CD4-positive, CD25-positive, alpha-beta regulatory T cell (primary cell): ENCODE results near the gene THY1. TPM values are rescaled to one million over a fixed set of nuclear protein-coding genes. Genes with fewer than 3 reads are reported as not detected.
A peak's percentile ranks its signal among the peaks of the same experiment; 100 is the strongest.

Experiments used
- ATAC-seq, 2 donors: fragments of 150-1000 bp; cut with Tn5 transposase; one replicate each; pipeline ENCODE4 v1.10.0; 2021; ENCODE audit warnings: low read depth in 2 of 2, moderate number of reproducible peaks in 2 of 2, moderate library complexity in 1 of 2
- DNase-seq, 3 donors: peaks; one replicate each; pipeline versions ENCODE4 v3.0.0 to v3.0.0-alpha.2; 2012 to 2022; ENCODE audit warnings: mixed read lengths in 1 of 3
- H3K27ac ChIP-seq: one replicate; pipeline ENCODE4 v1.7.0; 2013; ENCODE audit warnings: mild to moderate bottlenecking, low read length; ENCODE audit not compliant: insufficient read depth, poor library complexity, severe bottlenecking
- H3K27me3 ChIP-seq: one replicate; pipeline ENCODE4 v1.7.0; 2013; ENCODE audit warnings: low read length; ENCODE audit not compliant: control insufficient read depth, insufficient read depth
- H3K36me3 ChIP-seq: one replicate; pipeline ENCODE4 v1.7.0; 2013; ENCODE audit warnings: mild to moderate bottlenecking, low read length, moderate library complexity; ENCODE audit not compliant: control insufficient read depth, insufficient read depth
- H3K4me1 ChIP-seq: 2 replicates; pipeline ENCODE4 v1.7.0; 2013; ENCODE audit warnings: mild to moderate bottlenecking, low read length; ENCODE audit not compliant: insufficient read depth, control insufficient read depth, poor library complexity, severe bottlenecking
- H3K4me3 ChIP-seq: one replicate; pipeline ENCODE4 v1.7.0; 2013; ENCODE audit warnings: low read depth, mild to moderate bottlenecking, low read length, moderate library complexity
- H3K9me3 ChIP-seq, 2 experiments: 1 replicate in 1 of 2; 2 replicates in 1 of 2; pipeline ENCODE4 v1.7.0; 2013; ENCODE audit warnings: low read length in 2 of 2, mild to moderate bottlenecking in 1 of 2, moderate library complexity in 1 of 2; ENCODE audit not compliant: control insufficient read depth in 2 of 2
- H3K27ac Mint-ChIP-seq, 3 donors: one replicate each; pipeline ENCODE4 v1.8.0; 2020 to 2022; ENCODE audit warnings: mild to moderate bottlenecking in 3 of 3, mixed read lengths in 3 of 3, moderate library complexity in 2 of 3
- H3K27me3 Mint-ChIP-seq: one replicate; pipeline ENCODE4 v1.8.0; 2022; ENCODE audit warnings: mild to moderate bottlenecking, mixed read lengths
- H3K36me3 Mint-ChIP-seq: one replicate; pipeline ENCODE4 v1.8.0; 2020; ENCODE audit warnings: mixed read lengths
- H3K4me1 Mint-ChIP-seq, 4 donors: one replicate each; pipeline ENCODE4 v1.8.0; 2020 to 2022; ENCODE audit warnings: mixed read lengths in 4 of 4, mild to moderate bottlenecking in 1 of 4
- H3K4me3 Mint-ChIP-seq, 4 donors: one replicate each; pipeline ENCODE4 v1.8.0; 2020 to 2022; ENCODE audit warnings: mild to moderate bottlenecking in 4 of 4, mixed read lengths in 4 of 4, moderate library complexity in 3 of 4
- H3K9me3 Mint-ChIP-seq, 7 donors: one replicate each; pipeline ENCODE4 v1.8.0; 2020 to 2022; ENCODE audit warnings: mixed read lengths in 7 of 7, mild to moderate bottlenecking in 3 of 7, moderate library complexity in 2 of 7
- polyA plus RNA-seq, 4 donors: library from polyadenylated mRNA; unstranded; fragments of 300-500 nt; fragmentation: Illumina TruSeq; gene quantifications; one replicate each; pipeline ENCODE4 v1.2.3, GENCODE V29; 2021
- total RNA-seq: library from RNA; stranded (reverse); gene quantifications from one replicate; pipeline ENCODE4 v1.2.3, GENCODE V29; 2022

THY1 gene
- total and polyA plus RNA-seq, 5 donors from 2014 or later = not detected

DNA sequence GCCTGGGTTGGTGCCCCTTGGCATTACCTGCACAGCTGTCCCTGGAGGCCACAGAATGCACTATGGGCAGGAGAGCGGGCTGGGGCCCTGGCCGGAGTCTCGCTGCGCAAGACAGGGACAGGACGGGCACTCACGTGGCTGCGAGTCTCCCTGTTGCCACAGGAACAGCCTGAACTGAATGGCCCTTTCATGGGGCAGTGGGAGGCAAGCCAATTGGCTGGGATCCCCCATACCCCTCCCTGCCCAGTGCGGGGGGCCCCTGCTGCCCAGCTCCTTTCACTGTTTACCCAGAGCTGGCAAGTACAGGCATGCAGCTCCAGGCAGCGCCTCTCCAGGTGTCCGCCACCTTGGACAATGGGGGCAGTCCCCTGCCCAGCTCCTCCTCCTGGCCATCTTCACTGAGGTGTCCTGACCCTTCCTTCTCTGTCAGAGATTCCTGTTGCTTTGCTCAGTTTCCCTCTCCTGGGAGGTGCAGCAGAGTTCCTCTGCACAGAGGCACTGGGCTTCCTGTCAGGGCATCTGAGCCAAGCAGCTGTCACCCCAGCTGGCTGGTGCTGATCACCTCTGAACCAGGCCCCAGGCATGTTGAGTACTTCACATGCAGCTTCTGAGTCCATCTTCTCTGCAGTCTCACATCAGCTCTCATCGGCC lies 46.6 kb downstream of the THY1 start:
- peak overlapping the region in 1 of 3 donors; percentile 85 for H3K27ac Mint-ChIP-seq
- no peak overlapping the region for H3K27ac ChIP-seq
- ATAC-seq = no peak

DNA sequence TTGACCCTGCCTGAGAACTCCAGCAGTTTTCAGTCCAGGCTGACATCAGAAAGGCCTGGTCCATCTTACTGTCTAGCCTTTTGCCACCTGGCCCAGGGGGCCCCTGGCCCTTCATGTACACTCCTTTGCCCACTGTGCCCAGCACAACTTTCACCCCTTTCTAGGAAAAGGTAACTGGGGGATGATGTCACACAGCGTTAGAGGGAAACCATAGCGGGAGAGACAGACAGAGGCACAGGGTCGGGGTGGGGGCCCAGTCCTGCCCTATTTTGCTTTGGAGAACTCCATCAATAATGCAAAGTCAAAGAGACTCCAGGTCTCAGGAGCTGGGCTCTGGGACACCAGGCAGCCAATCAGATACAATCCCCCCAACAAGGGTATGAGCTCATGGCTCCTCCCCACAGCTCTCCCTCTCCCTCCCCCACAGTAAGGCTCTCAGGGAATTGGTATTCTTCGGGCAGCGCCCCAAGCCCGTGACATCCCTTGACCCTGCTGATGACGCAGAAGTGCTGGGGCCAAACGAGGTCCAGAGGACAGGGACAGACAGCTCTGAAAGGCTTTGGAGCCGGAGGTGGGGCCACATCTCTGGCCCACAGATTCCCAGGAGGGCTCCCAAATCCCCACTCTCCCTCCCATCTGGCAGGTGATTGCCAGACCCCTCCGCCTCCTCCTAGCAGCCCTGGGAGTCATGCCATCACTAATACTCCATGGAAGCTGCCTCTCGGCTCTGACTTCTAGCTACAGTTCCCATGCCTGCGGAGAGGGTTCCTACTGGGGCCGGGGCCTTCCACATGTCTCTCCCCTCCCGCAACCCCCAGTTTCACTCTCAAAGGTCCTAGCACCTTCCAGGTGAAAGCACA lies 47.4 kb downstream of the THY1 start:
- no peak for ATAC-seq
- Mint-ChIP-seq H3K9me3 (no peaks in the 10 kb centered on the region), H3K4me3 (no peak overlapping the region)

More for the DNA sequence above, 46.6 kb downstream of the THY1 start:
- Histone ChIP-seq H3K4me3 (no peak overlapping the region), H3K36me3 (no peaks in the 10 kb centered on the region), H3K27me3 (no peaks in the 10 kb centered on the region), H3K9me3 (no peaks in the 10 kb centered on the region), H3K4me1 (peaks cover 8% of the 10 kb centered on the region)
- no peaks in the 10 kb centered on the region for H3K36me3 Mint-ChIP-seq
- H3K4me1 Mint-ChIP-seq = peaks cover 0 to 8% (median 0%) of the 10 kb centered on the region in 4 donors
- peaks cover 12% of the 10 kb centered on the region for H3K27me3 Mint-ChIP-seq
- no peak overlapping the region for H3K4me3 Mint-ChIP-seq
- DNase-seq = no peak
- H3K9me3 Mint-ChIP-seq = no peaks in the 10 kb centered on the region

DNA sequence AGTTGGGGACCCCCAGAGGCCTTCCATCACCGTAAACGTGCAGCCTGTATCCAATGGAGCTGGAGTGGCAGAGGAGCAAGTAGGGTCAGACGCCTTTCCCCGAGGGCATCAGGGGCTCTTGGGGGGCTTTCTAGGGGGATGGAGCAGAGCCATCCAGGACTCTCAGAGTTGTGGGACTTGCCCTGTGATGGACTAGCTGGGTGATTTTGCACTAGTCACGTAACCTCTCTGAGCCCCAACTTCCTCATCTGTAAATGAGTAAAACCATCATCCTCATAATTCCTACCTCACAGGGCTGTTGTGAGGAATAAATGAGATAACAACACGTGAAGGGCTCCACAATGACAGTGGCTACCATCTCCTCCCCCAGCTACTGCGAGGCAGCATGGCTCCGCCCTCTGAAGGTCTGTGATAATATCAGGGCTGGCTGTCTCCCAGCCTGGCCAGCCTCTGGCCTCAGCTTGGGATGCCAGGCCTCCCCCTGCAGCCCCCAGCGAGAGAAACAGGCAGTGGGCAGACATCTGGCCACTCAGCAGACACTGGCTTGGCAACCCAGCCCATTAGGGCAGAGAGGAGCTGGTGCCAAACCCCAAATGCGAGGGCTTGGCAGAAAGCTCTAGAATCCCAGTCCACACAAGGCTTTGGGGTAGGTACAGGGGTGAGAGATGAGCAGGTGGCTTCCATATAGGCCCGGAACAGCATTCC lies 48.2 kb downstream of the THY1 start:
- no peaks in the 10 kb centered on the region for H3K36me3 ChIP-seq
- no peak for ATAC-seq
- no peak overlapping the region for H3K27ac ChIP-seq
- no peak for DNase-seq
- Mint-ChIP-seq H3K4me3 (no peak overlapping the region), H3K27me3 (peaks cover 12% of the 10 kb centered on the region), H3K4me1 (peaks cover 0 to 3% (median 0%) of the 10 kb centered on the region in 4 donors), H3K36me3 (no peaks in the 10 kb centered on the region), H3K9me3 (no peaks in the 10 kb centered on the region), H3K27ac (no peak overlapping the region)
- H3K27me3 ChIP-seq = no peaks in the 10 kb centered on the region
- no peaks in the 10 kb centered on the region for H3K9me3 ChIP-seq
- H3K4me1 ChIP-seq = no peaks in the 10 kb centered on the region
- H3K4me3 ChIP-seq = no peak overlapping the region

More for the DNA sequence above, 47.4 kb downstream of the THY1 start:
- H3K4me3 ChIP-seq = no peak overlapping the region
- H3K9me3 ChIP-seq = no peaks in the 10 kb centered on the region
- H3K4me1 ChIP-seq = peaks cover under 1% of the 10 kb centered on the region
- H3K4me1 Mint-ChIP-seq = peaks cover 0 to 3% (median 0%) of the 10 kb centered on the region in 4 donors
- no peaks in the 10 kb centered on the region for H3K36me3 Mint-ChIP-seq
- H3K27ac ChIP-seq = no peak overlapping the region
- H3K27me3 Mint-ChIP-seq = peaks cover 12% of the 10 kb centered on the region
- no peaks in the 10 kb centered on the region for H3K27me3 ChIP-seq
- DNase-seq = no peak
- H3K36me3 ChIP-seq = no peaks in the 10 kb centered on the region
- no peak overlapping the region for H3K27ac Mint-ChIP-seq

DNA sequence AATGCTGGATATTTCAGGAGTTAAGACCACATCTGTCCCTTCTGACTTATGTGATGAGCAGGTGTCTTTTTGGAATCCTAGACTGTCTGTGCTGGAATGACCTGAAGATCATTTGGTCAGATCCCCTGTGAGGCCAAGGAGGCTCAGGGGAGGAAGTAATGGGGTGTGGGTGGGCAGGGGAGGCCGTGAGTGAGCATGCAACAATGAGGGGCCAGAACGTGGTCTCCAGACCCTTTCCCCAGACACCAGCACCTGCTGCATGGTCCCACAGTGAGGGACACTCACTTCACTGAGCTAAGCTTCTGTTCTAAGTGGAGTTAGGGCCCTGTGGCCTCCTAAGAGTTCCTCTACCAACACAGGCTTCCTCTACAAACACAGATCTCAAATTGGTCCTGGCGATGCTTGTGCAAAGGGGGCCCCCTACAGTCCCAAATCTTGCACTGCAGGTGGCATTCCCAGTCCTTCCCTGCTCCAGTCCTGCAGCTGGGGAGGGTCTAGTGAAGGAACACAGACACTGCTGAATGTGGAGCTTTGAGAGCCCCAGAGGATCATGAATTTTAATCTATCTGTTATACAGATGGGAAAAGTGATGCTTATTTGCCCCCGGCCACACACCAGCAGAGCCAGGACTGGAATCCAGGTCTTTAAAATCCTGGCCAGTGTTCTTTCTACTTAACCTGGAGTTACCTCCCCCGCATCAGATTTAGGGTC lies 48.9 kb downstream of the THY1 start:
- Mint-ChIP-seq H3K27ac (no peak overlapping the region), H3K9me3 (no peaks in the 10 kb centered on the region), H3K36me3 (no peaks in the 10 kb centered on the region), H3K4me1 (peaks cover 0 to 3% (median 0%) of the 10 kb centered on the region in 4 donors), H3K27me3 (peaks cover 10% of the 10 kb centered on the region), H3K4me3 (no peak overlapping the region)
- Histone ChIP-seq H3K4me3 (no peak overlapping the region), H3K27me3 (no peaks in the 10 kb centered on the region), H3K4me1 (no peaks in the 10 kb centered on the region), H3K27ac (no peak overlapping the region), H3K36me3 (no peaks in the 10 kb centered on the region), H3K9me3 (no peaks in the 10 kb centered on the region)
- ATAC-seq (no peak), DNase-seq (peak in 1 of 3 donors; percentile 36)

DNA sequence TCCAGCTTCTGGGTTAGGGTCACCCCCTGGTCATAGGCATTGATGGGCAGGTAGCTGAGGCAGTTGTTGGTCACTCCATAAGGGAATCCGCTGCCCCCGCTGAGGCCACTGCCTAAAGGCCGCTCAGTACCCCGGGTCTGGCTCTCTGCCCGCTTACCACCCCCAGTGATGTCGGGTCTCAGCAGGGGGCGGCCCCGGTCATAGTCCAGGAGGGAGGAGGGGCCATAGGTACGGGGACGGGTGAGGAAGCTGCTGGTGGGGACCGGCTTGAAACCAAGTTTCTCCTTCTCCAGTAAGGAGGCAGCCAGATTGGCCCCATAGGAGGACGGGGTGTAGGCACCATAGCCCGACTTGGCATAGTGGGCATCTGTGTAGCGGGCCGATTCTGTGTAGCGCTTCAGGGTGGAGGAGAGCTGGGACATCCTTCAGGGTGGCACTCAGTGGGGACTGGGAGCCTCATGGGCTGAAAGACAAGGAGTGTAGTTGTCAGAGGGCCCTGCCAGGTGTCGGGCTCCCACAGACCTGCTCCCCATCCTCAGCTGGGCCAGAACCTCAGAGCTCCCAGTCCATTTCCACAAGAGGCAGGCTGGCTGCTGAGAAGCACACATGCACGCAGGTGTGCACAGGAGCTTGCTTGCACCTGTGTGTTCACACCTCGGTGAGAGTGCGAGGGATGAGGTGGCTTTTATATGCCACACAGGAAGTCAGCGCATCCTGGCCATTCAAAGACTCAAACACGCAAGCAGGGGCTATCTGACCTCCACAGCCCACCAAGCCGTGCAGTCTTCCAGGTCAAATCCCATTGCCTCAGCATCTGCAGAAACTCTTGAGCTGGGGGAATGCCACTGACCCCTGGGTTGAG lies 49.7 kb downstream of the THY1 start:
- Histone ChIP-seq H3K4me3 (no peak overlapping the region), H3K36me3 (no peaks in the 10 kb centered on the region), H3K27me3 (peaks cover 2% of the 10 kb centered on the region), H3K9me3 (no peaks in the 10 kb centered on the region), H3K27ac (no peak overlapping the region), H3K4me1 (no peaks in the 10 kb centered on the region)
- Mint-ChIP-seq H3K27ac (no peak overlapping the region), H3K9me3 (peaks cover 0 to under 1% (median 0%) of the 10 kb centered on the region in 7 donors), H3K36me3 (no peaks in the 10 kb centered on the region), H3K4me3 (no peak overlapping the region), H3K27me3 (peaks cover 7% of the 10 kb centered on the region), H3K4me1 (peaks cover 0 to 3% (median 0%) of the 10 kb centered on the region in 4 donors)
- no peak for DNase-seq
- ATAC-seq = no peak

DNA sequence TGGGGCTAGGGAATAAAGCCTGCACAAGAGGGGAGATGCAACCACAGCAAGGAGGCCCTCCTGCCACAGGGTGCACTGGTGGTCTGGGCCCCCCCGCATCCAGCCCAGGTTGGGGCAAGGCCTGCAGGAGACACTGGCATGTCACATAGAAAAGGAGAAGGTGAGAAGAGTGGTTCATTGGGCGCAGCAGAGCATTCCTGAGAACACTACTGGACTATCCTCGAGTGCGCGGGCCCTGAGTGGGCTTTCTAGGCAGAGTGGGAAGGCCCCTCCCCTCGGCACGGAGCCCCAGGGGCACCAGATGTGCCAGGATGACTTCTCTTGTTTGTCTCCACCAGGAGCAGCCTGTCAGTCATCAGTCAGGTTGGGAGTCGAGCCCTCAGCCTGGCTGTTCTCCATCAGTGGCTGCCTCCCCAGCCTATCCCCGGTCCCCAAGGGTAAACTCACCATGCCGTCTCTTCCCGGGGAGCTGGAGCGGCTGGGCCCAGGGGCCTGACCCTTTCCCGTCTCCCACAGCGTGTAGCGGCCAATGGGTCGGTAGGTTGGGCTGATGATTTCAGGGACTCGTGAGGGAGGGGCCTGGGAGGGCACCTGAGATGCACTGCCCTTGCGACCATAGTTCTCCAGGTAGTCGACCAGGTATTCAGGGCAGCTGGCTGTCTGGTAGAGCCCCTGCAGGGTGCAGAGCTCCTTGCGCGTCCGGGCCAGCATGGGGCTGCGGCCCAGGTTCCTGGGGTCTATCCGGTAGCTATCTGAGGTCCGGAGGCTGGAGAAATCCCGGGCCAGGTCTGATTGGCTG lies 50.5 kb downstream of the THY1 start:
- Mint-ChIP-seq H3K36me3 (no peaks in the 10 kb centered on the region), H3K27ac (no peak overlapping the region), H3K9me3 (peaks cover 0 to 1% (median 0%) of the 10 kb centered on the region in 7 donors), H3K4me1 (peaks cover 0 to 3% (median 0%) of the 10 kb centered on the region in 4 donors), H3K27me3 (peaks cover 7% of the 10 kb centered on the region), H3K4me3 (no peak overlapping the region)
- no peak for DNase-seq
- peaks cover 2% of the 10 kb centered on the region for H3K27me3 ChIP-seq
- H3K9me3 ChIP-seq = no peaks in the 10 kb centered on the region
- H3K36me3 ChIP-seq = no peaks in the 10 kb centered on the region
- no peak overlapping the region for H3K27ac ChIP-seq
- H3K4me1 ChIP-seq = no peaks in the 10 kb centered on the region
- H3K4me3 ChIP-seq = no peak overlapping the region
- no peak for ATAC-seq
